ENCODE measurements around the gene ZNF385D. TPM values are rescaled to one million over a fixed set of nuclear protein-coding genes. Genes with fewer than 3 reads are reported as not detected.

The ZNF385D gene
- total and polyA plus RNA-seq, 2 of the 13 experiments (the other 11 are each of a cell fraction or from before 2014, with no cell fraction given) = not detected

DNA sequence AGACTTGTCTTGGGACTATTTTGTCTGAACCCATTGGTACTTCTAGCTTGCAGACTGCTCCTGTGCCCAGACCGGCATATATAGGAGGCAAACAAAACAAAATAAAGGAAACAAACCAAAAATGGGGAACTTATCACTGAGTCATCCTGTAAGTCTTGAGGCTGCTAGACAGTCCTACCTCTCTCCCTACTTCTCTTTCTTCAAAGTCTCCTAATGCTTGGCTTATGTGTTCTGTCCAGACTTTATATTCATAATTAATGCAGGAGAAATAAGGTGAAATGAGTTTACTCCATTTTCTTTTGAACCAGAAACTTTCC lies 266.2 kb downstream of the ZNF385D start:
- H3K27ac ChIP-seq (ENCODE audit: extremely low read length, insufficient read depth, low read length) = no peak overlapping the region
- H2AFZ ChIP-seq (ENCODE audit: low read length) = no peak overlapping the region
- peaks cover 21% of the 10 kb centered on the region for H3K9me3 ChIP-seq (ENCODE audit: low read length)
- H3K9ac ChIP-seq (ENCODE audit: insufficient read depth, low read depth, low read length) = no peak overlapping the region
- POLR2A ChIA-PET = no interaction called here
- in situ Hi-C loops (cut with HindIII; ENCODE audit: extremely low pct_ligation_motif_present, low pct_unique_long_range_greater_than_20kb) (no loop called here), intact Hi-C loops (cut with micrococcal nuclease; ENCODE audit: unreplicated experiment) (loop anchor here (1.0 kb wide), 1 partner anchor 1144 kb away; no protein-coding TSS in a partner anchor)
- no peaks in the 10 kb centered on the region for H3K79me2 ChIP-seq (ENCODE audit: insufficient read depth, low read length)
- whole genome bisulfite sequencing (ENCODE audit: low lambda C conversion rate) = 23% methylated on average over 1 of the region's 1 CpG
- DNase-seq (ENCODE audit: low spot score) (no peak), ATAC-seq (no peak), FAIRE-seq (no peak)
- no peak overlapping the region for H3K4me2 ChIP-seq (ENCODE audit: low read depth, low read length)
- no TSS peak for BruUV-seq (replicated peaks)
- H3K36me3 ChIP-seq (replicated peaks in 1 of 2; ENCODE audit: control insufficient read depth in 1 of 2, insufficient read depth in 2 of 2, low read length in 2 of 2) = no peaks in the 10 kb centered on the region
- no peaks in the 10 kb centered on the region for H3K4me1 ChIP-seq (ENCODE audit: insufficient read depth, low read length)
- no peak overlapping the region for H3K4me3 ChIP-seq (replicated peaks in 1 of 3; ENCODE audit: insufficient read depth in 1 of 3, low read depth in 2 of 3, low read length in 3 of 3)
- no peaks in the 10 kb centered on the region for H4K20me1 ChIP-seq (ENCODE audit: insufficient read depth, low read length)
- CTCF ChIA-PET (ENCODE audit: low intra/inter-chr PET ratio, low total read pairs) = interaction anchor here (1.2 to 1.7 kb wide), 2 partner anchors 973 to 1144 kb away, joined by 4 to 7 read pairs; no protein-coding TSS in a partner anchor
- H3K27me3 ChIP-seq (ENCODE audit: control insufficient read depth in 1 of 2, insufficient read depth in 2 of 2, low read length in 2 of 2) = no peaks in the 10 kb centered on the region
- TF ChIP-seq, protein P1, sequence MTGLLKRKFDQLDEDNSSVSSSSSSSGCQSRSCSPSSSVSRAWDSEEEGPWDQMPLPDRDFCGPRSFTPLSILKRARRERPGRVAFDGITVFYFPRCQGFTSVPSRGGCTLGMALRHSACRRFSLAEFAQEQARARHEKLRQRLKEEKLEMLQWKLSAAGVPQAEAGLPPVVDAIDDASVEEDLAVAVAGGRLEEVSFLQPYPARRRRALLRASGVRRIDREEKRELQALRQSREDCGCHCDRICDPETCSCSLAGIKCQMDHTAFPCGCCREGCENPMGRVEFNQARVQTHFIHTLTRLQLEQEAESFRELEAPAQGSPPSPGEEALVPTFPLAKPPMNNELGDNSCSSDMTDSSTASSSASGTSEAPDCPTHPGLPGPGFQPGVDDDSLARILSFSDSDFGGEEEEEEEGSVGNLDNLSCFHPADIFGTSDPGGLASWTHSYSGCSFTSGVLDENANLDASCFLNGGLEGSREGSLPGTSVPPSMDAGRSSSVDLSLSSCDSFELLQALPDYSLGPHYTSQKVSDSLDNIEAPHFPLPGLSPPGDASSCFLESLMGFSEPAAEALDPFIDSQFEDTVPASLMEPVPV (CRISPR knock-in tag; IDR thresholded peaks at IDR 0.05) = no peak
- TF ChIP-seq ZNF75D (CRISPR knock-in tag; IDR thresholded peaks at IDR 0.05; ENCODE audit: borderline replicate concordance) (no peak), ZNF761 (CRISPR knock-in tag; conservative IDR thresholded peaks at IDR 0.05) (no peak), CCDC6 (CRISPR knock-in tag; IDR thresholded peaks at IDR 0.05) (no peak), ZNF260 (CRISPR knock-in tag; IDR thresholded peaks at IDR 0.05; ENCODE audit: borderline replicate concordance, low read depth) (no peak), MTF2 (CRISPR knock-in tag; IDR thresholded peaks at IDR 0.05; ENCODE audit: borderline replicate concordance) (no peak), ADNP (CRISPR knock-in tag; IDR thresholded peaks at IDR 0.05) (no peak), ZNF337 (CRISPR knock-in tag; IDR thresholded peaks at IDR 0.05; ENCODE audit: borderline replicate concordance, low read depth) (no peak), FOXC1 (CRISPR knock-in tag; IDR thresholded peaks at IDR 0.05; ENCODE audit: borderline replicate concordance) (no peak), MIER2 (CRISPR knock-in tag; IDR thresholded peaks at IDR 0.05) (no peak), ZNF569 (CRISPR knock-in tag; IDR thresholded peaks at IDR 0.05; ENCODE audit: borderline replicate concordance) (no peak)
- TF ChIP-seq, protein P2, sequence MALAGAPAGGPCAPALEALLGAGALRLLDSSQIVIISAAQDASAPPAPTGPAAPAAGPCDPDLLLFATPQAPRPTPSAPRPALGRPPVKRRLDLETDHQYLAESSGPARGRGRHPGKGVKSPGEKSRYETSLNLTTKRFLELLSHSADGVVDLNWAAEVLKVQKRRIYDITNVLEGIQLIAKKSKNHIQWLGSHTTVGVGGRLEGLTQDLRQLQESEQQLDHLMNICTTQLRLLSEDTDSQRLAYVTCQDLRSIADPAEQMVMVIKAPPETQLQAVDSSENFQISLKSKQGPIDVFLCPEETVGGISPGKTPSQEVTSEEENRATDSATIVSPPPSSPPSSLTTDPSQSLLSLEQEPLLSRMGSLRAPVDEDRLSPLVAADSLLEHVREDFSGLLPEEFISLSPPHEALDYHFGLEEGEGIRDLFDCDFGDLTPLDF (CRISPR knock-in tag; IDR thresholded peaks at IDR 0.05) = no peak
- TF ChIP-seq, protein P3, sequence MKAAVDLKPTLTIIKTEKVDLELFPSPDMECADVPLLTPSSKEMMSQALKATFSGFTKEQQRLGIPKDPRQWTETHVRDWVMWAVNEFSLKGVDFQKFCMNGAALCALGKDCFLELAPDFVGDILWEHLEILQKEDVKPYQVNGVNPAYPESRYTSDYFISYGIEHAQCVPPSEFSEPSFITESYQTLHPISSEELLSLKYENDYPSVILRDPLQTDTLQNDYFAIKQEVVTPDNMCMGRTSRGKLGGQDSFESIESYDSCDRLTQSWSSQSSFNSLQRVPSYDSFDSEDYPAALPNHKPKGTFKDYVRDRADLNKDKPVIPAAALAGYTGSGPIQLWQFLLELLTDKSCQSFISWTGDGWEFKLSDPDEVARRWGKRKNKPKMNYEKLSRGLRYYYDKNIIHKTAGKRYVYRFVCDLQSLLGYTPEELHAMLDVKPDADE (CRISPR knock-in tag; IDR thresholded peaks at IDR 0.05) = no peak
- TF ChIP-seq, protein P4, sequence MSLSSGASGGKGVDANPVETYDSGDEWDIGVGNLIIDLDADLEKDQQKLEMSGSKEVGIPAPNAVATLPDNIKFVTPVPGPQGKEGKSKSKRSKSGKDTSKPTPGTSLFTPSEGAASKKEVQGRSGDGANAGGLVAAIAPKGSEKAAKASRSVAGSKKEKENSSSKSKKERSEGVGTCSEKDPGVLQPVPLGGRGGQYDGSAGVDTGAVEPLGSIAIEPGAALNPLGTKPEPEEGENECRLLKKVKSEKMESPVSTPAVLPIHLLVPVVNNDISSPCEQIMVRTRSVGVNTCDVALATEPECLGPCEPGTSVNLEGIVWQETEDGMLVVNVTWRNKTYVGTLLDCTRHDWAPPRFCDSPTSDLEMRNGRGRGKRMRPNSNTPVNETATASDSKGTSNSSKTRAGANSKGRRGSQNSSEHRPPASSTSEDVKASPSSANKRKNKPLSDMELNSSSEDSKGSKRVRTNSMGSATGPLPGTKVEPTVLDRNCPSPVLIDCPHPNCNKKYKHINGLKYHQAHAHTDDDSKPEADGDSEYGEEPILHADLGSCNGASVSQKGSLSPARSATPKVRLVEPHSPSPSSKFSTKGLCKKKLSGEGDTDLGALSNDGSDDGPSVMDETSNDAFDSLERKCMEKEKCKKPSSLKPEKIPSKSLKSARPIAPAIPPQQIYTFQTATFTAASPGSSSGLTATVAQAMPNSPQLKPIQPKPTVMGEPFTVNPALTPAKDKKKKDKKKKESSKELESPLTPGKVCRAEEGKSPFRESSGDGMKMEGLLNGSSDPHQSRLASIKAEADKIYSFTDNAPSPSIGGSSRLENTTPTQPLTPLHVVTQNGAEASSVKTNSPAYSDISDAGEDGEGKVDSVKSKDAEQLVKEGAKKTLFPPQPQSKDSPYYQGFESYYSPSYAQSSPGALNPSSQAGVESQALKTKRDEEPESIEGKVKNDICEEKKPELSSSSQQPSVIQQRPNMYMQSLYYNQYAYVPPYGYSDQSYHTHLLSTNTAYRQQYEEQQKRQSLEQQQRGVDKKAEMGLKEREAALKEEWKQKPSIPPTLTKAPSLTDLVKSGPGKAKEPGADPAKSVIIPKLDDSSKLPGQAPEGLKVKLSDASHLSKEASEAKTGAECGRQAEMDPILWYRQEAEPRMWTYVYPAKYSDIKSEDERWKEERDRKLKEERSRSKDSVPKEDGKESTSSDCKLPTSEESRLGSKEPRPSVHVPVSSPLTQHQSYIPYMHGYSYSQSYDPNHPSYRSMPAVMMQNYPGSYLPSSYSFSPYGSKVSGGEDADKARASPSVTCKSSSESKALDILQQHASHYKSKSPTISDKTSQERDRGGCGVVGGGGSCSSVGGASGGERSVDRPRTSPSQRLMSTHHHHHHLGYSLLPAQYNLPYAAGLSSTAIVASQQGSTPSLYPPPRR (CRISPR knock-in tag; IDR thresholded peaks at IDR 0.05; ENCODE audit: borderline replicate concordance) = no peak
- TF ChIP-seq, protein P5, sequence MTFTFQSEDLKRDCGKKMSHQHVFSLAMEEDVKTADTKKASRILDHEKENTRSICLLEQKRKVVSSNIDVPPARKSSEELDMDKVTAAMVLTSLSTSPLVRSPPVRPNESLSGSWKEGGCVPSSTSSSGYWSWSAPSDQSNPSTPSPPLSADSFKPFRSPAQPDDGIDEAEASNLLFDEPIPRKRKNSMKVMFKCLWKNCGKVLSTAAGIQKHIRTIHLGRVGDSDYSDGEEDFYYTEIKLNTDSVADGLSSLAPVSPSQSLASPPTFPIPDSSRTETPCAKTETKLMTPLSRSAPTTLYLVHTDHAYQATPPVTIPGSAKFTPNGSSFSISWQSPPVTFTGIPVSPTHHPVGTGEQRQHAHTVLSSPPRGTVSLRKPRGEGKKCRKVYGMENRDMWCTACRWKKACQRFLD (CRISPR knock-in tag; IDR thresholded peaks at IDR 0.05; ENCODE audit: borderline replicate concordance) = no peak

Measured in HepG2 (cell line).